ENCODE measurements around the gene ULBP2.

Gene ULBP2

DNA sequence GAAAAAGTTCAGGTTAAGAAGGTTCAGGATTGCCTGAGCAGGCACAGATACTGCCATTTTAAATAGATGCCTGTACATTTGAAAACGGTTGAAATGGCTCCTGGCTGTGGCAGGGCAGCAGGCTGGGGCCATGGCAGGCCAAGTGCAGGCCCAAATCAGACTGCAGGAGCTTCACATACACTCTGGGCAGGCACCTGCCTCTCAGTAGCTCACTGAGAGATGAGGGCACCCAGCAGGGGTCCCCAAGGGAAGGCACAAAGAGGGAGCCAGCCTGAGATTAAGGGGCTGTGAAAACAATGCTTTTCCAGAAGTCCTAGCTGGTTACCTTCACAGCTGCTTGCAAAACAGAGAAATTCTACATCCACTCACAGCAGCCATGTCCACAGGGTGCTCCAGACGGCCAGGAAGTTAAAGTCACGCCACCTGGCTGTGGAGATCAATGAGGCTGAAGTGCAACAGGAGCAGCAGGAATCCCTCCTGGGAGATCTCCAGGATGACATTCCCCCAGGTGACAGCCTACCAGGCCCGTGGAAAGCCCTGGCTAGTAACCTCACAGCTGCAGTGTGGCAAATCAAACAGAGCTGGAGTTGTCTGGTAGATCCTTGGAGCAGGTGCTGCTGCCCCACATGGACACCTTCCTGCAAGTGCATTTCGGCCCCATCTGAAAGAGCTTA, 37.7 kb upstream of the ULBP2 start:
- Histone ChIP-seq H3K36me3 (replicated peaks in 1 of 2; ENCODE audit: control insufficient read depth in 2 of 2, insufficient read depth in 2 of 2, low read length in 2 of 2) (no peaks in the 10 kb centered on the region), H3K9ac (ENCODE audit: low read depth, low read length, poor library complexity) (no peak overlapping the region), H3K79me1 (ENCODE audit: low read depth, low read length) (no peaks in the 10 kb centered on the region), H4K8ac (ENCODE audit: low read depth, low read length) (no peak overlapping the region), H3K23ac (ENCODE audit: low read depth, low read length, poor library complexity) (no peak overlapping the region), H3K4me3 (ENCODE audit: low read length in 2 of 2) (no peak overlapping the region), H3K4ac (ENCODE audit: low read length) (no peak overlapping the region), H3K27ac (replicated peaks; ENCODE audit: low read length) (no peak overlapping the region), H2BK15ac (ENCODE audit: low read length) (no peak overlapping the region), H2BK12ac (ENCODE audit: low read length) (no peak overlapping the region), H2AK5ac (ENCODE audit: low read depth, low read length) (peak overlapping the region; percentile 37), H3K14ac (ENCODE audit: low read length) (no peak overlapping the region), H2AFZ (ENCODE audit: low read length) (no peak overlapping the region), H3K4me1 (ENCODE audit: control insufficient read depth in 2 of 2, insufficient read depth in 1 of 2, low read depth in 1 of 2, low read length in 2 of 2) (no peaks in the 10 kb centered on the region), H4K91ac (ENCODE audit: low read depth, low read length, poor library complexity) (no peak overlapping the region), H2BK120ac (ENCODE audit: low read depth, low read length) (no peak overlapping the region), H3K9me3 (replicated peaks in 1 of 2; ENCODE audit: control insufficient read depth in 2 of 2, insufficient read depth in 1 of 2, low read depth in 1 of 2, low read length in 2 of 2) (peaks cover 0 to 7% of the 10 kb centered on the region in 2 donors), H2BK5ac (ENCODE audit: low read length) (no peak overlapping the region), H3K18ac (ENCODE audit: low read length) (peak overlapping the region; percentile 13), H3K27me3 (ENCODE audit: control insufficient read depth in 3 of 3, insufficient read depth in 3 of 3, low read depth in 1 of 3, low read length in 3 of 3) (peaks cover 0 to 20% (median 0%) of the 10 kb centered on the region in 3 experiments), H3K4me2 (ENCODE audit: insufficient read depth, low read length, poor library complexity, severe bottlenecking) (no peak overlapping the region)
- no CpG with 5 or more reads among the region's 5 CpGs for WGBS, 2 donors (ENCODE audit: extremely low coverage in 2 of 2, insufficient read length in 2 of 2, insufficient replicate concordance in 1 of 2)
- no peak for DNase-seq (ENCODE audit: low spot score)

GRCh38 chr6:149904661-149905370, 37.0 kb upstream of the ULBP2 start:
- peak overlapping the region; percentile 71 for H2BK15ac ChIP-seq (ENCODE audit: low read length)
- peaks cover 0 to 20% (median 0%) of the 10 kb centered on the region in 3 experiments for H3K27me3 ChIP-seq (ENCODE audit: control insufficient read depth in 3 of 3, insufficient read depth in 3 of 3, low read depth in 1 of 3, low read length in 3 of 3)
- H3K79me1 ChIP-seq (ENCODE audit: low read depth, low read length), result peaks cover 1% of the 10 kb centered on the region
- H3K4ac ChIP-seq (ENCODE audit: low read length), result no peak overlapping the region
- peak overlapping the region; percentile 30 for H3K9ac ChIP-seq (ENCODE audit: low read depth, low read length, poor library complexity)
- no peak overlapping the region for H2AFZ ChIP-seq (ENCODE audit: low read length)
- H3K4me3 ChIP-seq (ENCODE audit: low read length in 2 of 2), result no peak overlapping the region
- no peak overlapping the region for H3K4me2 ChIP-seq (ENCODE audit: insufficient read depth, low read length, poor library complexity, severe bottlenecking)
- H3K9me3 ChIP-seq (replicated peaks in 1 of 2; ENCODE audit: control insufficient read depth in 2 of 2, insufficient read depth in 1 of 2, low read depth in 1 of 2, low read length in 2 of 2), result peaks cover 0 to 8% of the 10 kb centered on the region in 2 donors
- H4K8ac ChIP-seq (ENCODE audit: low read depth, low read length), result no peak overlapping the region
- no peaks in the 10 kb centered on the region for H3K4me1 ChIP-seq (ENCODE audit: control insufficient read depth in 2 of 2, insufficient read depth in 1 of 2, low read depth in 1 of 2, low read length in 2 of 2)
- no peak for DNase-seq (ENCODE audit: low spot score)
- peak overlapping the region; percentile 82 for H3K14ac ChIP-seq (ENCODE audit: low read length)
- no peaks in the 10 kb centered on the region for H3K36me3 ChIP-seq (replicated peaks in 1 of 2; ENCODE audit: control insufficient read depth in 2 of 2, insufficient read depth in 2 of 2, low read length in 2 of 2)
- H2BK12ac ChIP-seq (ENCODE audit: low read length), result peak overlapping the region; percentile 10
- H4K91ac ChIP-seq (ENCODE audit: low read depth, low read length, poor library complexity), result no peak overlapping the region
- peak overlapping the region; percentile 75 for H2AK5ac ChIP-seq (ENCODE audit: low read depth, low read length)
- no CpG with 5 or more reads among the region's 13 CpGs for WGBS, 2 donors (ENCODE audit: extremely low coverage in 2 of 2, insufficient read length in 2 of 2, insufficient replicate concordance in 1 of 2)
- no peak overlapping the region for H2BK120ac ChIP-seq (ENCODE audit: low read depth, low read length)
- H3K27ac ChIP-seq (replicated peaks; ENCODE audit: low read length), result no peak overlapping the region
- H3K23ac ChIP-seq (ENCODE audit: low read depth, low read length, poor library complexity), result peak overlapping the region; percentile 68
- H2BK5ac ChIP-seq (ENCODE audit: low read length), result no peak overlapping the region
- peak overlapping the region; percentile 28 for H3K18ac ChIP-seq (ENCODE audit: low read length)

- Histone ChIP-seq H4K8ac (ENCODE audit: low read depth, low read length) (no peak overlapping the region), H2BK15ac (ENCODE audit: low read length) (peak overlapping the region; percentile 71), H3K9me3 (replicated peaks in 1 of 2; ENCODE audit: control insufficient read depth in 2 of 2, insufficient read depth in 1 of 2, low read depth in 1 of 2, low read length in 2 of 2) (peaks cover 0 to 8% of the 10 kb centered on the region in 2 donors), H2BK5ac (ENCODE audit: low read length) (no peak overlapping the region), H3K36me3 (replicated peaks in 1 of 2; ENCODE audit: control insufficient read depth in 2 of 2, insufficient read depth in 2 of 2, low read length in 2 of 2) (no peaks in the 10 kb centered on the region), H3K27me3 (ENCODE audit: control insufficient read depth in 3 of 3, insufficient read depth in 3 of 3, low read depth in 1 of 3, low read length in 3 of 3) (peaks cover 0 to 20% (median 0%) of the 10 kb centered on the region in 3 experiments), H3K9ac (ENCODE audit: low read depth, low read length, poor library complexity) (no peak overlapping the region), H3K4me1 (ENCODE audit: control insufficient read depth in 2 of 2, insufficient read depth in 1 of 2, low read depth in 1 of 2, low read length in 2 of 2) (no peaks in the 10 kb centered on the region), H3K4ac (ENCODE audit: low read length) (no peak overlapping the region), H3K18ac (ENCODE audit: low read length) (peak overlapping the region; percentile 28), H3K79me1 (ENCODE audit: low read depth, low read length) (peaks cover 3% of the 10 kb centered on the region), H4K91ac (ENCODE audit: low read depth, low read length, poor library complexity) (no peak overlapping the region), H2BK12ac (ENCODE audit: low read length) (peak overlapping the region; percentile 10), H2BK120ac (ENCODE audit: low read depth, low read length) (no peak overlapping the region), H3K4me3 (ENCODE audit: low read length in 2 of 2) (no peak overlapping the region), H3K4me2 (ENCODE audit: insufficient read depth, low read length, poor library complexity, severe bottlenecking) (no peak overlapping the region), H2AK5ac (ENCODE audit: low read depth, low read length) (peak overlapping the region; percentile 75), H3K23ac (ENCODE audit: low read depth, low read length, poor library complexity) (no peak overlapping the region), H3K27ac (replicated peaks; ENCODE audit: low read length) (no peak overlapping the region), H3K14ac (ENCODE audit: low read length) (peak overlapping the region; percentile 82), H2AFZ (ENCODE audit: low read length) (no peak overlapping the region)
- no peak for DNase-seq (ENCODE audit: low spot score)
- no CpG with 5 or more reads among the region's 18 CpGs for WGBS, 2 donors (ENCODE audit: extremely low coverage in 2 of 2, insufficient read length in 2 of 2, insufficient replicate concordance in 1 of 2)
These were observed 36.4 kb upstream of the ULBP2 start for GRCh38 chr6:149905371-149905910.

GRCh38 chr6:149905911-149906371, 35.9 kb upstream of the ULBP2 start:
- DNase-seq (ENCODE audit: low spot score), result no peak
- no peak overlapping the region for H3K14ac ChIP-seq (ENCODE audit: low read length)
- WGBS, 2 donors (ENCODE audit: extremely low coverage in 2 of 2, insufficient read length in 2 of 2, insufficient replicate concordance in 1 of 2), result no CpG with 5 or more reads among the region's 6 CpGs
- H3K4me3 ChIP-seq (ENCODE audit: low read length in 2 of 2), result no peak overlapping the region
- H3K4ac ChIP-seq (ENCODE audit: low read length), result no peak overlapping the region
- no peaks in the 10 kb centered on the region for H3K36me3 ChIP-seq (replicated peaks in 1 of 2; ENCODE audit: control insufficient read depth in 2 of 2, insufficient read depth in 2 of 2, low read length in 2 of 2)
- H3K18ac ChIP-seq (ENCODE audit: low read length), result no peak overlapping the region
- no peak overlapping the region for H3K27ac ChIP-seq (replicated peaks; ENCODE audit: low read length)
- no peaks in the 10 kb centered on the region for H3K4me1 ChIP-seq (ENCODE audit: control insufficient read depth in 2 of 2, insufficient read depth in 1 of 2, low read depth in 1 of 2, low read length in 2 of 2)
- H2BK15ac ChIP-seq (ENCODE audit: low read length), result no peak overlapping the region
- H2BK120ac ChIP-seq (ENCODE audit: low read depth, low read length), result no peak overlapping the region
- no peak overlapping the region for H3K23ac ChIP-seq (ENCODE audit: low read depth, low read length, poor library complexity)
- no peak overlapping the region for H4K91ac ChIP-seq (ENCODE audit: low read depth, low read length, poor library complexity)
- H3K9me3 ChIP-seq (replicated peaks in 1 of 2; ENCODE audit: control insufficient read depth in 2 of 2, insufficient read depth in 1 of 2, low read depth in 1 of 2, low read length in 2 of 2), result peaks cover 0 to 8% of the 10 kb centered on the region in 2 donors
- H2AK5ac ChIP-seq (ENCODE audit: low read depth, low read length), result no peak overlapping the region
- no peak overlapping the region for H4K8ac ChIP-seq (ENCODE audit: low read depth, low read length)
- H2AFZ ChIP-seq (ENCODE audit: low read length), result no peak overlapping the region
- H2BK5ac ChIP-seq (ENCODE audit: low read length), result no peak overlapping the region
- H3K9ac ChIP-seq (ENCODE audit: low read depth, low read length, poor library complexity), result no peak overlapping the region
- peaks cover 3% of the 10 kb centered on the region for H3K79me1 ChIP-seq (ENCODE audit: low read depth, low read length)
- no peak overlapping the region for H2BK12ac ChIP-seq (ENCODE audit: low read length)
- peaks cover 0 to 20% (median 0%) of the 10 kb centered on the region in 3 experiments for H3K27me3 ChIP-seq (ENCODE audit: control insufficient read depth in 3 of 3, insufficient read depth in 3 of 3, low read depth in 1 of 3, low read length in 3 of 3)
- no peak overlapping the region for H3K4me2 ChIP-seq (ENCODE audit: insufficient read depth, low read length, poor library complexity, severe bottlenecking)
